Ectodermal cell (in vitro differentiated cells): Measurements from ENCODE around the gene PCSK5.

ENCODE experiments used
- H3K27ac ChIP-seq: 2 replicates; pipeline ENCODE4 v1.7.0; 2013; ENCODE audit warnings: mild to moderate bottlenecking, low read depth, low read length; ENCODE audit not compliant: insufficient read depth, poor library complexity, severe bottlenecking
- H3K27me3 ChIP-seq: 2 replicates; pipeline ENCODE4 v1.7.0; 2013; ENCODE audit warnings: mild to moderate bottlenecking, low read length; ENCODE audit not compliant: insufficient read depth, control insufficient read depth, poor library complexity, severe bottlenecking
- H3K36me3 ChIP-seq: one replicate; pipeline ENCODE4 v1.7.0; 2013; ENCODE audit warnings: low read length; ENCODE audit not compliant: control insufficient read depth, insufficient read depth
- H3K4me1 ChIP-seq: one replicate; pipeline ENCODE4 v1.7.0; 2013; ENCODE audit warnings: low read length; ENCODE audit not compliant: control insufficient read depth, insufficient read depth
- H3K4me3 ChIP-seq: 2 replicates; pipeline ENCODE4 v1.7.0; 2013; ENCODE audit warnings: low read depth, low read length, control low read depth; ENCODE audit not compliant: insufficient read depth
- H3K9me3 ChIP-seq: 2 replicates; pipeline ENCODE4 v1.7.0; 2013; ENCODE audit warnings: mild to moderate bottlenecking, low read length, moderate library complexity; ENCODE audit not compliant: control insufficient read depth
- WGBS, 2 experiments: methylation state at CpG; one replicate each; pipeline ENCODE4 v1.1.7; 2013; ENCODE audit warnings: missing lambda C conversion rate in 2 of 2; 5-methylcytosine and 5-hydroxymethylcytosine counted together

PCSK5 gene

DNA sequence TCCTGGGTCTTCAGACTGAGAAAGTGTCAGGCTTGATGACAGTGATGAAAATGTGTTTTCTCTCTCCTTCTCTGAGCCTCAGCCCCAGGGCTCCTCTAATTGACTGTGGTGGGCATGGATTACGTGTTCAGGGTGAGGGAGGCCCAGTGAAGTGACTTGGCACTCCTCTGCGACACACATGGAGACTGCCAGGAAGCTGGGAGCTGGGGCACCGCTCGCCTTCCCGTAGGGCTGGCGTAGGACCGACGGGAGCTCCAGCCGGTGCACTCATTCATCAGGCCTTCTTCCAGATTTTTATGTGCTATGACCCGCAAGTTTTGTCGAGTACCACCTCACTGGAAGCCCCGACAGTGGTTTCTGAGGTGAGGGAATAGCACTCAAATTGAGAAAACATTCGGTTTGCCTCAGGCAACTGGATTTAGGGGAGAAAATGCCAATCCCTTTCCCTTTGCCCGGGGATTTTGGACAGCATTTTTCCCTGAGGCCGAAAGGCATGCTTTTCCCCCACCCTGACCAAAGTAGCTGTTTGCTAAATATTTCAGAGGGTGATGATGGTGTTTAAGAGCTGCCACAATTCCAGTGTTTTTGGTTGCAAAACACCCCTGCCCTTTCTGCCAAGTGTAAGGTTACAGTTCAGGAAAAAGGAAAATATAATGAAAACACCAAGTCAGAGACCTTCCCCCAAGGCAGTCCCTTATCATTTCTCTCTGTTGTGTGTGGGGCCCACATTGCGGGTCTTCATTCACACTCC, 83.7 kb downstream of the PCSK5 start:
- Histone ChIP-seq H3K4me3 (no peak overlapping the region), H3K27ac (no peak overlapping the region), H3K9me3 (no peaks in the 10 kb centered on the region), H3K27me3 (no peaks in the 10 kb centered on the region), H3K4me1 (peaks cover 24% of the 10 kb centered on the region), H3K36me3 (no peaks in the 10 kb centered on the region)
- WGBS, 2 experiments: 86 to 87% methylated on average over 15 to 16 of the region's 16 CpGs

- 43 to 50% methylated on average over 2 of the region's 2 CpGs for WGBS, 2 experiments
- H3K27me3 ChIP-seq: no peaks in the 10 kb centered on the region
These were observed 84.6 kb downstream of the PCSK5 start for GRCh38 chr9:75975071-75975470.

DNA sequence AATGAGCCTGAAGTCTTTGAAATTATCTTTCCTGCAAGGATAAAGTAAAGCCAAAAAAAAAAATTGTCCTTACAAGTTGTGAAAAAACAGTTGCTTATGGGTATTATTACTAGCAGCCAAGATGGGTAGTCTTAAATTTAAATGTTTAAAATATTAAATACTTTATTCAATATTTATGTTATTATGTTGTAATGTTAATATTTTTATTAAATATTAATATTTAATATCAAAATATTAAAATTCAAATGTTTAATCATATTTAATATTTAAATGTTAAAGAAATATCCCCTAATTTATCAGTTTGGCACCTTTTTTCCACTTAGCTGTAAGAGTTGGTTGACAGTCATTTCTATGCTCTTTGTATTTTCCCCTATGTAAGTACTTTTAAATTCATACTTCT, 86.1 kb downstream of the PCSK5 start:
- H3K9me3 ChIP-seq: no peaks in the 10 kb centered on the region
- H3K27me3 ChIP-seq: no peaks in the 10 kb centered on the region
- no peak overlapping the region for H3K27ac ChIP-seq
- no peaks in the 10 kb centered on the region for H3K36me3 ChIP-seq
- H3K4me1 ChIP-seq: peaks cover 24% of the 10 kb centered on the region
- H3K4me3 ChIP-seq: no peak overlapping the region

More at GRCh38 chr9:75975071-75975470, 84.6 kb downstream of the PCSK5 start:
- Histone ChIP-seq H3K36me3 (no peaks in the 10 kb centered on the region), H3K4me3 (no peak overlapping the region), H3K4me1 (peaks cover 24% of the 10 kb centered on the region), H3K9me3 (no peaks in the 10 kb centered on the region), H3K27ac (peak overlapping the region; percentile 40)

DNA sequence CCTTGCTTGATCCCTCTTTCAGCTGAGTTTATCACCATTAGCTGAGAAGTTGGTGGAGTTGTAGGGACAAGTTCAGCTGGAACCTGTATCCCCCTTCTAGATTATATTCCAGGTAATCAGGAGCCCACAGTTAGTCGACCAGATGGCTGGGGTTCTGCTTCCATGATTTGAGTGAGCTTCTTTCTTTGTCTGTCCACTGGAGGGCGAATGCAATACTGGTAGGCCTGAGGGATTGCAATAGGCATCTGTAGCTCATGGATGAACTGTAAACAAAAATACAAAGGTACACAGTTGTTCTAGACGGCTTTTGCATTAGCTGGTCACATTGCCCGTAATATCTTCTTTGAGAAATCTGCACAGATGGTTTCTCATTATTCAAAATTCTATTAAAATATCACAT, 88.9 kb downstream of the PCSK5 start:
- no peaks in the 10 kb centered on the region for H3K36me3 ChIP-seq
- peaks cover 19% of the 10 kb centered on the region for H3K4me1 ChIP-seq
- 72 to 80% methylated on average over 4 of the region's 4 CpGs for WGBS, 2 experiments
- H3K9me3 ChIP-seq: no peaks in the 10 kb centered on the region
- no peak overlapping the region for H3K4me3 ChIP-seq
- H3K27ac ChIP-seq: no peak overlapping the region
- no peaks in the 10 kb centered on the region for H3K27me3 ChIP-seq

DNA sequence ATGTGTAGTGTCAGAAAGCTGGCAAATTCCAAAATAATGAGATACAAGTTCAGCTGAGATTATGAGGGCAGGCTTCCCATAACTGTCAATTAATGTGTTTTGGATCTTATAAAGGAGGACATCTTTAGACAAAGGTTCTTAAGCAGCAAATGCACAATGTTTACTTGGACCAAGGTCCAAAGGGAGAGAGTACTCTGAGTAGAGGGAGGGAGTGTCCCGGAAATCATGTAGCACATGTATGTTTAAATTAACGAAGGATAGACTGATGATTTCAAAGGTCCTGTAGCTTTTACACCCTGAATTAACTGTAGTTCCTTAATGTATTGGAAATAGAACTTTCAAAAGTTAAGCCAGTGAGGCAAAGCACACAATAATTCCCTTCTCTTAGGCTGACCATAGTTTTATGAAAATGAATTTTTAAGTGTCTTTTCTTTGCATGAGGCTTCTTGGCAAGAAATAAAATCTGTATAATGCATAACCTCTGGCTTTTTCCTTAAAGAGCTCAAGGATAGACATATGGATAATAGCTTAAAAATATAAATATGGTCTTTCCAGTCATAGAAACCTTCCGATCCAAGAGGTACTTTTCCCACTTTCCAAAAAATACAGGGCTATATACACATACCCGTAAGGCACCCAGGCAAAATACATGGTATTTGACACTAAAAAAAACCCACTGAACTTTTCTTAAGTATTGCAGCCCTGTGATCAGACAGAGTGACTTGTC, 93.0 kb downstream of the PCSK5 start:
- Histone ChIP-seq H3K36me3 (no peaks in the 10 kb centered on the region), H3K4me3 (no peak overlapping the region), H3K4me1 (no peaks in the 10 kb centered on the region), H3K9me3 (no peaks in the 10 kb centered on the region), H3K27ac (no peak overlapping the region), H3K27me3 (no peaks in the 10 kb centered on the region)
- WGBS, 2 experiments: 95 to 97% methylated on average over 4 of the region's 4 CpGs

- Histone ChIP-seq H3K27me3 (no peaks in the 10 kb centered on the region), H3K4me3 (no peak overlapping the region), H3K9me3 (no peaks in the 10 kb centered on the region), H3K27ac (no peak overlapping the region), H3K4me1 (no peaks in the 10 kb centered on the region), H3K36me3 (no peaks in the 10 kb centered on the region)
- 89 to 96% methylated on average over 2 to 3 of the region's 3 CpGs for WGBS, 2 experiments
These were observed 95.0 kb downstream of the PCSK5 start for GRCh38 chr9:75985515-75985914.

- H3K4me3 ChIP-seq: no peak overlapping the region
- H3K4me1 ChIP-seq: no peaks in the 10 kb centered on the region
- WGBS, 2 experiments: 93 to 100% methylated on average over 2 of the region's 2 CpGs
- H3K27ac ChIP-seq: no peak overlapping the region
- H3K27me3 ChIP-seq: no peaks in the 10 kb centered on the region
- H3K36me3 ChIP-seq: no peaks in the 10 kb centered on the region
- no peaks in the 10 kb centered on the region for H3K9me3 ChIP-seq
These were observed 98.2 kb downstream of the PCSK5 start for GRCh38 chr9:75988663-75989062.

GRCh38 chr9:75990156-75990555, 99.7 kb downstream of the PCSK5 start:
- Histone ChIP-seq H3K27ac (no peak overlapping the region), H3K4me3 (no peak overlapping the region), H3K4me1 (no peaks in the 10 kb centered on the region), H3K36me3 (no peaks in the 10 kb centered on the region), H3K9me3 (no peaks in the 10 kb centered on the region), H3K27me3 (no peaks in the 10 kb centered on the region)
- WGBS, 2 experiments: 92 to 96% methylated on average over 5 of the region's 5 CpGs

DNA sequence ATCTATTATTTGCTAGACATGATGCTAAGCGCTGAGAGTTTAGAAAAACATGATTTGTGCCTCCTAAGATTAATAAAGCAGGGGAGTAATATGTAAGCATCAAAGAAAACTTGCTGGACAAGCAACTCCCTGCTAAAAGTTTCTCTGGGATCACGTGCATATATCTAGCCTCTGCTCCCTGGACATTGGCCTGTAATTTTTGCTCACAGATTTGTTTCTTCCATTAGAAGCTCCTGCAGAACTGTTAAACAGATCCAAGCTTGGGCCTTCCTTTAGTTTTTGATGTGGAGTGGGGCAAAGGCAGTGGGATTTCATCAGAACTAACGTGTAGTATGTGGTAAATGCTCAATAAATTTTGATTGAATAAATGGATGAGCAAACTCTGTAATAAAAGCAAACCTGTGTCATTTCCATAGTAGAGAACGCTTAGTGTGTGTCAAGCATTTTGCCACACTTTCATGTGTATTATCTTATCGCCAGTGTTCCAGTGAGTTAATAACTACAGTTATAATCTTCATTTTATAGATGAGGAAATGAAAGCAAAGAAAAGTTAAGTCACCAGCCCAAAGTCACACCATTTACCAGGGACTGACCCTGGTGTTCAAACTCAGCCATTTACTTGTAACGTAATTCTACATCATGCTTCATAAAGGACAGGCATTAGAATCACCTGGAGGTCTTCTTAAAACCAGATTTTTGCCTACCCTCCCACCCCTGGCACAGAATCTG, 100.3 kb downstream of the PCSK5 start:
- no peaks in the 10 kb centered on the region for H3K36me3 ChIP-seq
- H3K4me1 ChIP-seq: no peaks in the 10 kb centered on the region
- H3K4me3 ChIP-seq: no peak overlapping the region
- WGBS, 2 experiments: 87 to 90% methylated on average over 5 to 6 of the region's 6 CpGs
- no peaks in the 10 kb centered on the region for H3K9me3 ChIP-seq
- H3K27ac ChIP-seq: no peak overlapping the region
- no peaks in the 10 kb centered on the region for H3K27me3 ChIP-seq
